ENCODE results near the gene CABYR.

Gene CABYR

GRCh38 chr18:24103320-24104021 lies 35.4 kb upstream of the CABYR start:
- no peak overlapping the region for H3K27ac ChIP-seq
- TF ChIP-seq, protein P1, sequence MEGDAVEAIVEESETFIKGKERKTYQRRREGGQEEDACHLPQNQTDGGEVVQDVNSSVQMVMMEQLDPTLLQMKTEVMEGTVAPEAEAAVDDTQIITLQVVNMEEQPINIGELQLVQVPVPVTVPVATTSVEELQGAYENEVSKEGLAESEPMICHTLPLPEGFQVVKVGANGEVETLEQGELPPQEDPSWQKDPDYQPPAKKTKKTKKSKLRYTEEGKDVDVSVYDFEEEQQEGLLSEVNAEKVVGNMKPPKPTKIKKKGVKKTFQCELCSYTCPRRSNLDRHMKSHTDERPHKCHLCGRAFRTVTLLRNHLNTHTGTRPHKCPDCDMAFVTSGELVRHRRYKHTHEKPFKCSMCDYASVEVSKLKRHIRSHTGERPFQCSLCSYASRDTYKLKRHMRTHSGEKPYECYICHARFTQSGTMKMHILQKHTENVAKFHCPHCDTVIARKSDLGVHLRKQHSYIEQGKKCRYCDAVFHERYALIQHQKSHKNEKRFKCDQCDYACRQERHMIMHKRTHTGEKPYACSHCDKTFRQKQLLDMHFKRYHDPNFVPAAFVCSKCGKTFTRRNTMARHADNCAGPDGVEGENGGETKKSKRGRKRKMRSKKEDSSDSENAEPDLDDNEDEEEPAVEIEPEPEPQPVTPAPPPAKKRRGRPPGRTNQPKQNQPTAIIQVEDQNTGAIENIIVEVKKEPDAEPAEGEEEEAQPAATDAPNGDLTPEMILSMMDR (IDR thresholded peaks at IDR 0.05): no peak
- TF ChIP-seq ZFX (IDR thresholded peaks at IDR 0.05; ENCODE audit: borderline replicate concordance): no peak

- no peak for TF ChIP-seq ZFX (IDR thresholded peaks at IDR 0.05; ENCODE audit: borderline replicate concordance)
- no peak overlapping the region for H3K27ac ChIP-seq
These were observed 34.4 kb upstream of the CABYR start for GRCh38 chr18:24104486-24104885.

- no peak for TF ChIP-seq ZFX (IDR thresholded peaks at IDR 0.05; ENCODE audit: borderline replicate concordance)
- TF ChIP-seq, protein P1 (IDR thresholded peaks at IDR 0.05): no peak
- H3K27ac ChIP-seq: no peak overlapping the region
These were observed 30.2 kb upstream of the CABYR start for GRCh38 chr18:24108641-24109040.

DNA sequence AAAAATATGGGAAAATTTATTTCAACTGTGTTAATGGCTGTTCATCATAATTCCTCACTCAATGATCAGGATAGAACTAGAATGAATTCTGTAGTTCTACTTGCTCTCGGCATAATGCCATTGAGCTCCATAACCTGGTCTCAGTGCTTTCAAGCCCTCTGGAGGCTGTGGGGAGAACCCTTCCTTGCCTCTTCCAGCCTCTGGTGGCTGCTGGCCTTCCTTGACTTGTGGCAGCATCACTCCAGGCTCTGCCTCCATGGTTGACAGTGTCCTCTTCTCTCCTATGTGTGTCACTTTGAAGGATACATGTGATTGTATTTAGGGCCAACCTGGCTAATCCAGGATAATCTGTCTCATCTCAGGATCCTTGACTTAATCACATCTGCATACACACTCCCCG lies 26.9 kb upstream of the CABYR start:
- H3K27ac ChIP-seq: no peak overlapping the region
- TF ChIP-seq ZFX (IDR thresholded peaks at IDR 0.05; ENCODE audit: borderline replicate concordance): no peak

DNA sequence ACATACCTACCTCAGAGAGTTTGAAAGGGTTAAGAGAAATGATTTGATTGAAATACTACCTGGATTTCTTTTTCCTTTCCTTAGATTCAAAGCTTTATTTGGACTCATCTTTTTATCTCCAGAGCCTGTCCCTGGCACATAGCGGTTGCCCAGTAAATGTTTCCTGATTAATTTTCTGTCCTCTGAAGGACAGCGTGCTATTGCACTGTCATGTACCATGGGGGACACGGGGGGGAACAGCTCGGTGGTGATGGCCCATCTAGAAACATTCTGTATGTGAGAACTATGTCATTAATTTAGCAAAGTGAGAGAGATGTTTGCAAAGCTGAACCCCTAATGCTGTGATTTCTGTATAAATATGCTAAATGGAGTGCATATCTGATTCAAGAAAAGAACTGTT lies 26.4 kb upstream of the CABYR start:
- H3K27ac ChIP-seq: no peak overlapping the region
- TF ChIP-seq, protein P1 (IDR thresholded peaks at IDR 0.05): no peak
- TF ChIP-seq ZFX (IDR thresholded peaks at IDR 0.05; ENCODE audit: borderline replicate concordance): no peak

- H3K27ac ChIP-seq: no peak overlapping the region
- TF ChIP-seq ZFX (IDR thresholded peaks at IDR 0.05; ENCODE audit: borderline replicate concordance): no peak
These were observed 25.8 kb upstream of the CABYR start for GRCh38 chr18:24112874-24113615.

DNA sequence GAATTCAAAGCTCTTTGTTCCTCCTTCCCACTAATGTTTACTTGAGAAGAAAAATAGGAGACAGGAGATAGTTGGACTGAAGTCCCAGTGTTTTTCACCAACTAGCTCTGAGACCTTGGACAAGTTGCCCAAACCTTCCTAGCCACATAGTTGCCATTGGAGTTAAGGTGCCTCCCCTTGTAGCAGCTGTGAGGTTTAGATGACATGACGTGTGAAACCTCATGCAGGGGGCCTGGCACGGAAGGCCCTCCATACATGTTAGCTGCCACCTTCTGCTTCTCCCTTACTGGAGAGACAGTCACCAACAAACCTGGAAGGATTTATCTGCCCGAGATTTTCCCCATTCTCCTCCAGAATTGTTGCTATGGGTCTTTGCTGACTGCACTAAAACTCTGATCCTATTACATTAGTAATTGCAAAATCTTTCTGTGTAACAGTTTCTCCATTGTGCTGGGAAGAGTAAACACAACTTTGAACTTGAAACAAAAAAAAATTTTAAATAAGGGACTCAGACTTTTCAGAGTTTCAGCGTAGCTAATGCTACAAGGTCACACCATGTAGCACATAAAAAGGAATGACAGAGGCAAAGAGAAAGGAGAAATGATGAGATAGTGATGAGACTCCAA lies 23.8 kb upstream of the CABYR start:
- TF ChIP-seq ZFX (IDR thresholded peaks at IDR 0.05; ENCODE audit: borderline replicate concordance): no peak
- TF ChIP-seq, protein P1 (IDR thresholded peaks at IDR 0.05): no peak
- no peak overlapping the region for H3K27ac ChIP-seq

DNA sequence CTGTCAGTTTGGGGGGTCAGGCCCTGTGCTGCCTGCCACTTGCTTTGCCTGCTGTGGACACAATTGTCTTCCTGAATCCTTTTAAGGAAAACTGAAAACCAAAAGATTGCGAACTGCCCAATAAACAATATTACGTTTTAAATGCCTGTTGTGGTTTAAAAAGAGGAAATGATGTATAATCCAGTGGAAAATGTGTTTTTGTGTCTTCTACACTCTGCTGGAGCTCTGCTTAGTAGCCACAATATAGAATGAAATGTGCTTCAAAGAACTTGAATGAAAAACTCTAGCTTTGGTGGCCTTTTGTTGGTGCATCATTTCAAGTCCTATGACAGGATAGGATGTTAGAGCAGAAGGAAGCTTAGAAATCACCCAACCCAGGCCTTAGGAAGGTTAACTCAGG lies 23.2 kb upstream of the CABYR start:
- TF ChIP-seq ZFX (IDR thresholded peaks at IDR 0.05; ENCODE audit: borderline replicate concordance): no peak
- TF ChIP-seq, protein P1 (IDR thresholded peaks at IDR 0.05): no peak
- no peak overlapping the region for H3K27ac ChIP-seq

Measured in 22Rv1 (cell line).